ENCODE measurements around the gene GYPC.
"Not testable (repeated sequence)": the region's sequence is repeated elsewhere in the genome, so short reads cannot be mapped to it uniquely, and the experiment has no call there.

GYPC gene

DNA sequence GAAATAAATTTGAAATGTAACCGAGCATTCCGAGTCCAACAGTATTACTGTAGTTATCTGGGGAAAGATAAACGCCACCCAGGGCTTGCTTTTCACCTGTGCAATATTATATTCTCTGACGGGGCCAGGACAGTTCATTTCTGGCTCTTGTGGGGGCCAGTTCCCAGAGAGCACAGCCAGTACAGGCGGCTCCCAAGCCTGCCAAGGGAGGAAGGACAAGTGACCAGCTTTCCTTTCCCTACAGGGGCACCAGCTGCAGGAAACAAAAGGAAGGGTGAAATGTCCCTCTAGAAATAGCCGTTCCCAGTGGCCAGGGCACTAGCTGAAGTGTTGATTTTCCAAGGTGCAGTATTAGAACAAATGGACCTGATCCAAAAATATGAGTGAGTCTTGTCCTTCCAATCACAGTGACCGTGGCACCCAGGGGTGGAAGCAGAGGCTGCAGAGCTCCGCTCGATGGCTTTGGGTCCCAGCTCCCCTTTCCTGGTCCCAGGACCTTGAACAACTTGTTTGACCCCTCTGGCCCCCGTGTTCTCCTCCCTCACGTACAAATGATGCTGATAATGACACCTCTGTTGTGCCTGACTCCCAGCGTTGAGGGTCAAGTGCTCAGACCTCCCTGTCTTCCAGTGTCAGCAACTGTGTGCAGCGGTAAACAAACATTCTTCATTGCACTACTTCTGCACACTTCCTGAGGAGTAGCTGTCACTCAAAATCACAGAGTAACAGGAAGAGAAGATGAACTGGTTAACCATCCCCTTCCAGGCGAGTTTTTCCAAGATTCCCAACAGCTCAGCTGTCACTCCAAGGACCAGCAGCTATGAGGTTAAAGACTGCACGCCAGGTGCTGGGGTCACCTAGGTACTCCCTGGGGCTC, 40.9 kb downstream of the GYPC start:
- DNase-seq: no peak

DNA sequence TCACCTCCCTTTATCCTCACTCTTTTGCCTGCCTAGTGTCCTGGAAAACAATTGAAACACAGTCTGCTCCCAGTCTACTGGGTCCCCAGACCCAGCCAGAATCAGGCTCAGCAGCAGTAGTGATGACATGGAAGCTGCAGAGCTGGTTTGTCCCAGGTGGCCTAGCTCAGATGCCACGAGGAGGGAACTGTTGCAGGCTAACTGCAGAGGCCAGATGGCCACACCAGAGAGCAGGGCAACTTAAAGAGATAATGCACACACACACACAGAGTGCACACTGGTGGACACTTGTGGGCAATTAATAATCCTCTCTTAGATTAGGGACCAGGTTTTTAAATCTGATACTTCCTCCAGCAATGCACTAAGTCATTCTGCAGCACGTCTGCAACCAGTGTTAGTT, 42.4 kb downstream of the GYPC start:
- no peak for DNase-seq

DNA sequence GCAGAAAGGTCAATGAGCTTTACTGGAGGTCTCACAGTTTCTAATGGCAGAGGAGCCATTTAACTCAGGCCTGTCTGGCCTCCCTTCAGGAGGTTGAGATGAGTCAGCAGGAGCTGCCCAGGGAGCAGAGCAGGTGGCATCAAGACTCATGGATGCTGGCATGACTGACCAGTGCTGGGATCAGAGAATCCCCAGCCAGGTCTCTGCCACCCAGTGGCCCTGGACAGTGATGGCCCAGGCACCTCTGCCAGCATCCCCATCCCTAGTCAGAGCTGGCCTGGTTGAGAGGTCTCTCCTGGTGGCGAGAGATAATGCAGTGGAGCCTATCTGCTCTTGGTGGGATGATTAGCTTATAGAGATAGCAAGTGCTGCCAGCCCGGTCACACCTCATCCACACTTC, 43.1 kb downstream of the GYPC start:
- DNase-seq: no peak

DNA sequence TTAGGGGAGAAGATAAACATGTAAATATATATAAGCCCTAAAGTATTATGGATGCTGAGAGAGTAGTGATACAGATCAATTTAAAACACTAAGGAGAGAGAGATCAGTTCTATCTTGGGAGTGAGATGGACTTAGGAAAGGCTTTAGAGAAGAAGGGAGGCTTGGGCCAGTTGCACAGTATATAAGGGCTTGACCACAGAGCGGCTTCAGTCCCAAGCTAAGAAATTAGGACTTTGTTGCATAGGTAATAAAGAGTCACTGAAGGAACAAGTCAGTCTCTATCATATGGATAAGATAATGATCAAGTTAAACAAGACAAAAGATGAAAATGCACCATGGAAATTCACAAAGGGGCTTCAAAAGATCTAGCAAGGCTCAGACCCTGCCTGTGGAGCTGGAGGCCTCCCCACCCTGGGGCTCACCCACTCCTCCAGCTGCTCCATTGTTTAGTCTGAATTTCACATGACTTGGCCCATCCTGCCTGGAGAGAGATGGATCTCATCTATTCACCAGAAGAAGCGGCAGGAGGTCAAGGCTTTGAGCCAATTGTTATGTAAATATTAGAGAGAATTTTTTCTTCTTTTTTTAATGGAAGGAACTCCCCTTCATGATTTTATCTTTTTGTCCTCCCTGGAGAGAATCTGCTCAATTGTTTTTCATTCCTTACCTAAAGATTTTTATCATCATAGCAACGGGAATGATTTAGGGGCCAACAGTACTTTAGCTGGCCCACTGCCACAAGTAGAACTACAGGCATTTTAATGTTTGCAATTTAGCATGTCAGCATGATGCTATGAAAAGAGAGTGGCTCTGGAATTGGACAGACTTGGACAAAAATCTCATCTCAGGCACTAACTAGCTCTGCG, 44.0 kb downstream of the GYPC start:
- DNase-seq: peak; percentile 23

DNA sequence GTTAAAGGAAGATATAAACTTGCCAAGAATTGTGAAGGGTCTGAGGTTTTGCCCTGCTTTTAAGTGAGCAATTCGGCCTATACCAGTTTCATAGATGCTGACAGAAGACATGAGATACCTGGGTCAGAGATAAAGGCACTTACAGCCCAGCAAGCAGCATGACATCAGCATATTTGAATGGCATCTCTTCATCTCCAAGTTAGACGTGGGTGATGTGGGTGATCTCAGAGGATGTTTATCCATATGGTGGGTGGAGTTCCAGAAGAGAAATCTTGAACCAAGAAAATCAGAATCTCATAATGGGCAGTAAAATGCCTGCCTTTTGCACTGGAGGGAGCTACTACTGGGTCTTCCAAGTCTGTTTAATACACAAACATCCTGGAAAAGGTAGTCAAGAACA, 44.7 kb downstream of the GYPC start:
- DNase-seq: no peak

DNA sequence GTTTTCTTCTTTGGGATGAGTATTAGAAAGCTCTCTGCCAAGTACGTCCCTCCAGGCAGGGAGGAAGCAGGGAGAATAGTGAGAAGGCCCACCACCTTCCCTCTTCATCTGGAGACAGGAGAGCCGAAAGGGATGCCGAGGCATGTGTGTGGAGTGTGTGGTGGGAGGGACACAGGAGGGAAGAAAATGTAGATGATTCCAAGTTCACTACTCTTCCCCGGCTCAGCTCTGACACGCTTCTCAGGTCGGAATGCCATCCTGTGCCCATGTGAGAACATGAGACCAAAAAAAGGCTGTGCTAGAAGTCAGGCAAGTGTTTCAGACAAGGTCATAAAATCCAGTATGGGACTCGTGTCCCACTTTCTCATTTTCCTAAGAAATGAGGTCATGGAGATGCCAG, 47.4 kb downstream of the GYPC start:
- no peak for DNase-seq

DNA sequence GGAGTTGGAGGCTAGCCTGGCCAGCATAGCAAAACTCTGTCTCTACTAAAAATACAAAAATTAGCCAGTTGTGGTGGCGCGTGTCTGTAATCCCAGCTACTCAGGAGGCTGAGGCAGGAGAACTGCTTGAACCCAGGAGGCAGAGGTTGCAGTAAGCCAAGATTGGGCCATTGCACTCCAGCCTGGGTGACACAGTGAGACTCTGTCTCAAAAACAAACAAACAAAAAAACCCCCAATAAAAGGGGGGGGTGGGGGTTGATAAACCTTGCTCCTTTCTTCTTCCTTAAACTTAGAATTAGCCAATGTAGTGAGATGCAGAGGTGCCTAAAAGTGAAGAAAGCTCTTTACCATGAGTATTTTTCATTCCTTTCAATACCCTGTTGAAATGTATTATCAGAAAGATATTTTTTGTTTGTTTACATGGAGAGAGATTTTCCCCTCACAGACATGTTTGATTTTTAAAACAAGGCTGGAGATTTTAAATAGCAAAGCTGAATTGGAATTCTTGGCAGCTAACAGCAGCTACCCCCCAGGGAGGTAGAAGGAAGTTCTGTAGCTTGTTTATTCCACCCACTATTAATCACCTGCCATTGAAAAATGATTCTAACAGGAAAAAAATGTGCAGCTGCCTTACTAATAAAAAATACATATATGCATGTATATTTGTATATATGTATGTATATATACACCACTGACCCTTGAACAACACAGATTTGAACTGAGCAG, 48.6 kb downstream of the GYPC start:
- no peak for DNase-seq

DNA sequence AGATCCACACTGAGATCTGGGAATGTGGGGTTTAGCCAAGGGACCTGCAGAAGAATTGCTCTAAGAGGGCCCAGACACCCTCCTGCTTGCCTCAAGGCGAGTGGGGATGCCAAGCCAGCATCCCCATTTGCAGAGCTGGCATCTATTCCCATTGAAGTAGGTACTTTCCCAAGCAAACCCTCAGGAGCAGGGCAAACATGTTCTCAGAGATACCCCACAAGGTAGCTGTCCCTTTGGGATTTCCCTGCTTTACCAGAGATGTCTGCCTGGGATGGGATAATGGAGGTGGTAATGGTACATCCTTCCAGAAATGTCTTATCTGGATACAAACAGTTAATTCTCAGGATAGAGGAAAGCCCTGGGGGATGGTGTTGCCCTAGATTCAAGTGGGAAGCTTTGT, 51.2 kb downstream of the GYPC start:
- no peak for DNase-seq

DNA sequence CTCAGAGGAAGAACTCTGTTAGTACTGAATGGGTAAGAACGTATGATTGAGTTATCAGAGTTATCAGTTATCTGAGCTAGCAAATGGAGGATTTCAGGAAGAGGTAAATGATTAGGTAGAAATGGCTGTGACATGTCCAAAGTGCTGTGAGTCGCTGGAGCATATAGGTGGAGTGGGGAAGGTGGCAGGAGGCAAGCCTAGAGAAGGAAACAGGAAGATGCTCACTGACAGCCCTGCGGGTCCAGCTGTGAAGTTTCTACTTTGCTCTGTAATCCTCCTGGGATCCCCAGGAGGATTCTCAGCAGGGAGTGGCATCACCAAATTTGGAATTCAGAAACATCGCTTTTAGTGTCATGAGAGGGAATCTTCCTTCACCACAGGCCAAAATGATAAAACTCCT, 52.0 kb downstream of the GYPC start:
- no peak for DNase-seq

DNA sequence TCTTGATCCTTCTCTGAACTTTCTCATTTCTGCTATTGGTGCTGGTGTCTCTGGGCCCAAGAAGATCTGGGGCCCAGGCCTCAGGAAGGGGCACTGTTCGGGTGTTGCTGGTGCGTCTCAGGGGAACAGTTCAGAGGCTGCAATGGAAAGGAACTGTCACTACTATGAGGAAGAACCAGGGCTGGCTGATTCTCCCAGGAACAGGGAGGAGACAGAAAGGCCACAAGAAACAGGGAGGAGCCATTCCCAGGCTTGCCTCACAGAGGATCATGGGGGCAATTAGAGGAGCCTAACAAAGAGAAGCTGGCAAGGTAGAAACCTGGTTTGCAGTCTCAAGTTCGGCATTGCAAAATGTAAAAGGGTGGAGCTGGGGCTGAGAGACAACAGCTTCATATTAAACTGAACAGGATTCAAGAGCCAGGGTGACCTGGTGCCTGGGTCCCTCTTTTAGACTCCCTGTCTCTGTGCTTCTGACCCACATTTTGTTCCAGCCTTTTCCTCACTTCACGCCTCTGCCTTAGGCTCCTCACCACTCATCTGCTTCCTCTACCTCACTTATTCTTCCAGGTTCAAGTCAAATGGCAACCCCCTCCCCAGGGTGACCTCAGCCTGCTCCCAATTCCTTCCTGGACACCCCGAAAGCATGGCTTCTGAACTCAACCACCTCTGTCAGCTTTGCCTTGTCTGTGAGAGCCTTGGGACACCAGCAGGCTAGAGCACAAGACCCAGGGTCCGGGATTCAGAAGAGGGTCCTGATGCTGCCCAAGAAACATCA, 58.4 kb downstream of the GYPC start:
- no peak for DNase-seq

DNA sequence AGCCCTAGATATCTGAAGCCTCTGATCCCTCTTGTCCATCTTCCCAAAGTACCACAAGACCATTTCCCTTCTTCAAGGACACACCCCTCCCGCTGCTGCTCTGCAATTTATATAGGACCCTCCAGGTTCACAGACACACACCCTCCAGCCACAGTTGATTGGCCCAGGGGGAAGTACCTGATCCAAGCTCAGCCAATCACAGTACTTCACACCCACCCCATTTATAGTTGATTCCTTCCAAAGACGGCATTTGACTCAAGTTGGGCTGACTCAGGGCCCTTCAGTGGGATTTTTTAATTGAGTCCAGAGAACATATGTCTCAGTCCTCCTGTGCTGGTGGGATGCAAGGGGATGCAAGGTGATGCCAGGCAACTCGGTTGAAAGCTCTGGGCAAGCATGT, 59.2 kb downstream of the GYPC start:
- DNase-seq: no peak

DNA sequence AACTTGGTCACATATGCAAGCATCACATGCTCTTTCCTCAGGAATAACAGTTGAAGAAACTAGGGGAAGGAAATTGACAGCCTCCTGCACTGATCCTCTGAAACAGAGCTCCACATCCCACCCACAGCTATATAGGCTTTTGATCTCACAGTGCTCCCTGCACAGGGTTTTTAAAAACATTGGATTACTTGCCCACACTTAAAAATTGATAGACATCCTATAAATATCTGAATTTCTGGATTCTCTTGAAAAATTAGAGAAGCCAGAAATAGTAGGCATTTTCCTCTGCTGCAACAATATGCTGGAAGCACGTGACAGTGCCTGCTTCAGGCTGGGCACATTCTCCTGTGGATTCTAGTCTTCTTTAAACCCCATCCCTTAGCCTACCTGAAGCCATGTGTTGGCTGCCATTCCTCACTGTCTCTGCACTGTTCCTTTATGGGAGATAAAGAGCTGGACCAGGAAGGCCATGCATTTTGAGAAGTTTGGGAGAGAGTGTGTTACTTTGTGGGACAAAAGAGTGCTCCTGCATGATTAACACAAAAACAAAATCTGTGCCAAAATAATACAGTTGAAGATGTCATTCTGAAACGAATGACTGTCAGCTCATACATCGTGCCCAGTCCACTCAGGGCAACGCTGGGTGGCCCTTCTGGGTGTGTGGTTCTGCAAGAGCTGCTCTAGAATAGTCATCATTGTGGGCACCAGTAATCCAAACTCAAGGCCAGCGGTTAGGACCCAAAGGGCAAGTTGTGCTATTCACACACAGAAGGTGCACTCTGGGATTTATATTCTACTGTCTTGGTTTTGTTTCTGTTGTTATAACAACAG, 59.8 kb downstream of the GYPC start:
- DNase-seq: no peak

DNA sequence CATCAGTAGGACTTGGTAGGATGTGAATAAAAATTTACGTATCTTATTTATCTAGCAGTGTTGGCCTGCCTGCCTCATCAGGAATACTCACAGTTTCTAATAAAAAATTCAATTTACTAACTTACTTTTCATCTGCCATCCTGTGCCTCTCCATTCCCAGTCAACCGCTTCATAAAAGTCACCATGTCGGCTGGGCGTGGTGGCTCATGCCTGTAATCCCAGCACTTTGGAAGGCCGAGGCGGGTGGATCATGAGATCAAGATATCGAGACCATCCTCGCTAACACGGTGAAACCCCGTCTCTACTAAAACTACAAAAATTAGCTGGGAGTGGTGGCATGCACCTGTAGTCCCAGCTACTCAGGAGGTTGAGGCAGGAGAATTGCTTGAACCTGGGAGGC, 61.3 kb downstream of the GYPC start:
- not testable (repeated sequence) for DNase-seq

DNA sequence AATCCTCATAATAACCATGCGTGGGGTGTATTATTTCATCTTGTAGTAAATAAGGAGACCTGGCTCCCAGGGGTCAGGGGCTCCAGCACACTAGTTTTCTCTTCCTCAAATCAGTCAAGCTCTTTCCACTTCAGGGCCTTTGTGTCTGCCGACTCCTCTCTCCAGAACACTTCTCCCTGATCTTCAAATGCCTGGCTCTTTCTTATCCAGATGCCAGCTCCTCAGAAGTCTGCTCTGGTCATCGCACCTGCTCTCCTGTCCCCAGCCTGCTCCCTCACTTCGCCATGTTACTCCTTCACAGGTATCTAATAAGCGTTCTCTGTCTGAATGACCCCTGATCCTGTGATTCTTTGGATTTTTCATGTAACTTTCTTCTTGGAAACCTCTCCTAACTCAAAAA, 62.0 kb downstream of the GYPC start:
- no peak for DNase-seq

DNA sequence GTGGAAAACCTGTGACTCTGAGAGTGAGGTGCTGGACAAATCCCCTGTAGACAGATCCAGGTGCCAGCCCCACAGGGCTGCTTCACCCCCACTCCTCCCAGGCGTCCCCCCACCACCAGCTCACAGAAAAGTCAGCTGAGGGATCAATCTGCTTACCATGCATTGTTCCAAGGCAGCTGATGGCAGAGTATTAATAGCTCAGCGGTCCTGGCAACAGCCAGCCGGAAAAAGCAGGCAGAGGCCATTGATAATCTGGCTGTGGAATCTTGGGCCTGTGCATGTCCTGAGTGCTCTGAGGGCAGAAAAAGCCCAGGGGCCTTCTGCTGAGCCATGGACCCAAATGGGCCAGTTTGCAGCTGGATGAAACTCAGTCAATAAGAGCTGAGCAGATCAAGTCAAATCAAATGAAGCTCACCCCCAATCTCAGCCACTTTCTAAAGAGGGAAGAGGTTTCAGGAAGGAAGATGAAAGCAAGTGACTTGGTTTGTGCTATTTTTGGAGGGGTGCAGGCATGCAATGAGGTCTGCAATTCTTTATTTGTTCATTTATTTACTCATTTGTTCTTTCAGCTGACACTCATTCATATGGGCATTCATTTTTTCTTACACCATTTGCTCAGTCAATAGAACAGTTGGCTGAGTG, 63.4 kb downstream of the GYPC start:
- no peak for DNase-seq

DNA sequence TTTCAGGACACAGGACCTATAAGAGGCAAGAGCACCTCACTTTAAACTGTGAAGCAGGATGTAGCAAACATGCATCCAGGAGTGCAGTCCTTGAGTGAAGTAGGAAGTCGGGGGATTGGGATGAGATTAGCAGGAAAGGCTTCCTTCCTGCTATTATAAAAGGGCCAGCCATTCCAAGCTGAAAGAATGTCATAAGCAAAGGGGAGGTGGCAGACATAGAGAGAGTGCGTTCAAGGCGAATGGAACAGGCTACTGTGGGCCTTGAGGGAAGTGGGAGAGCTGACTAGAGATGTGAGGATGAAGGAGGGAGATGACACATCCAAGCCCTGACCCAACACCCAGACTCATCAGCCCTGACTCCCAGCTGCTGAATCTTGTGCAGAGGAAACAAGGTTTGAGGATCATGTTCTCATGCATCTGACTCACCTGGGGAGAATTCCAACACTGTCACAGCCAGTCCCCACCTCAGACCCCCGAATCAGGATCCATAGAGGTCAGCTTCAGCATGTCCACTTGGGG, 63.9 kb downstream of the GYPC start:
- DNase-seq: no peak

DNA sequence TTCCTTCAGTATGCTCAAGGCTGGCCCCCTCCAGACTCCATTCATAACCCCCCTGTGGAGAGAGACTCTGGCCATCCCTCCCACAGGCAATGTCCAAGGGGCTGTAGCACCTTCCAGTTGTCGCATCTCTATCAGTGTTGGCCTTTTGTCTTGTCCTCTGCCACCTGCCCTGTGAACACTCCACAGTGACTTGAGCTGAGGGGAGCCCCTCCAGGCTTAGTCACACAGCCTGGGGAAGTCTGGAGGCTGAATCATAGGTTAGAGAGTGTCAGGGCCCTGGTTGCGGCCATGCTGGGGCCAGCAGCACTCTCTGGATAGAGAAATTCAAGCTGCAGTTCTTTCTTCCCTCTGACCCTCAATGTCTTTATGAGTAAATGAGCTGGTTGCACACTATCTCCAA, 64.7 kb downstream of the GYPC start:
- DNase-seq: no peak

DNA sequence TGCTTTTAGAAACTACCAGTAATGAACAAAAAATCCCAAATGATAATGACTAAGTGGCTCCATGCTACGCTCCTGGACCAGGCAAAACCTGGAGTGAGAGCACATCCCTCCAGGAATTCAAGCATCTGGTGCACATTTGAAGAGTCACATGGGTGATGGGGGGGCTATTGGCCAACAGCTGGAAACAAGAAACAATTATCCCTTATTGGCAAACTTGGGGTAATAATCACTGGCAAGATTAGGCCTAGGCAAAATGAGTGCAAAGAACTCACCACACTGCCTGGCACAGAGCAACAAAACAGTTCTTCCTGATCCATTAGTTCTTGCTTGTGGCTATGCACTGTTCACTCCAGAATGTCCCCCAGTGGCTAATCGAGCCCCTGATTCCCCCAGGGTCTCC, 66.1 kb downstream of the GYPC start:
- DNase-seq: no peak

DNA sequence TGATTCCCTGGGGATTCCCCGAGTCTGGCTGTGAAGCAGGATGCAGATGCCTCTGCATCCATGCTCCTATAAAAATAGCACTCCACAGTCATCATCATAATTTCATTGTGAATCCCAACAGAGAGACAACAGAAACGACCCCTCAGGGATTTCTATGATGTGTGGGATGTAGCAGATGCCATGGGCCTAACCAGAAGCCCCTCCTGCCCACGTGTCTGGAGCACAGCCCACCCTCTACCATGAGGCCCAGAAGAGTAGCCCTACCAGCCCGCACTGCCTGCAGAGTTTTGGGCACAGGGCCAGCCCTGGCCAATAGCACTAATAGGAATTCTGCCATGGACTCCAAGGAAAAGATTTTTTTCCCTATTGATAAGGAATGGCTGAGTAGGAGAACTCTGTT, 66.6 kb downstream of the GYPC start:
- DNase-seq: no peak

DNA sequence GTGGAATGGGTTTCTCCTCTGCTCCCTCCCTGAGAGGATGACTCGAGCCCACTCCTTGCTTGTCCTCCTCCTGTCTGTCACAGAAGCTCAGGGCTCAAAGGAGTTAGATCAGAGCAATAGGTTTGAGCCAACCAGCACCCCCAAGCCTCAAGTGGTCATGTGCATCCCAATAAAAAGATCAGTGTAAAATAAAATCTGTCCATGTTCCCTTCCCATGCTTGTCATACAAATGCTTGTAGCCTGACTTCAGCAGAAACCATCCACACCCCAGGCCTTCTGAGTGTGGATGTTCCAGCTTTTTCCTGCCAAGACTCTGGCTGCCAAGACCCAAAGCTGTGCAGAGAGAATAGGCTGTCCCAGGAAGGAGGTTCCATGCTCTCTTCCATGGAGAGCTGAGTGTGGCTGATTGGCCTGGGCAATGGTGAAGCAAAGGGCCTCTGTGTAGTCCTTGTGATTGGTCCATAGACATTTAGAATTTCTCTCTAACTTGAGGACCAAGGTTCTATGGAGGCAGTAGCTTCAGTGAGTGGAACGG, 67.4 kb downstream of the GYPC start:
- no peak for DNase-seq

Data from right kidney (tissue), 1 donor.